Astrocyte (in vitro differentiated cells and primary cell): ENCODE data around the gene ZNF799. TPM values are rescaled to one million over a fixed set of nuclear protein-coding genes. Genes with fewer than 3 reads are reported as not detected.

ENCODE experiments used
- DNase-seq: peaks from one replicate; pipeline ENCODE4 v3.0.0-alpha.2; 2010; ENCODE audit warnings: low read depth
- FAIRE-seq: peaks from 2 replicates; lab custom pipeline; 2011; peaks lifted over from hg19 to GRCh38; lab: Jason Lieb, UNC
- H2AFZ ChIP-seq: 2 replicates; pipeline ENCODE4 v1.6.0; 2012; ENCODE audit warnings: low read depth, low read length, inconsistent platforms
- H3K27ac ChIP-seq: 2 replicates; pipeline ENCODE4 v1.5.1; 2011; ENCODE audit warnings: low read depth, low read length, inconsistent platforms
- H3K27me3 ChIP-seq: 2 replicates; pipeline ENCODE4 v1.6.0; 2011; ENCODE audit warnings: low read length, inconsistent platforms; ENCODE audit not compliant: insufficient read depth
- H3K36me3 ChIP-seq: 2 replicates; pipeline ENCODE4 v1.5.1; 2011; ENCODE audit warnings: low read length, inconsistent platforms; ENCODE audit not compliant: insufficient read depth
- H3K4me1 ChIP-seq: 2 replicates; pipeline ENCODE4 v1.5.1; 2011; ENCODE audit warnings: low read length, inconsistent platforms; ENCODE audit not compliant: insufficient read depth
- H3K4me2 ChIP-seq: 2 replicates; pipeline ENCODE4 v1.6.0; 2012; ENCODE audit warnings: low read length, inconsistent platforms
- H3K4me3 ChIP-seq: 2 replicates; pipeline ENCODE4 v1.5.1; 2011; ENCODE audit warnings: low read depth, mild to moderate bottlenecking, low read length, inconsistent platforms; ENCODE audit not compliant: insufficient read depth
- H3K79me2 ChIP-seq: 2 replicates; pipeline ENCODE4 v1.6.0; 2012; ENCODE audit warnings: mild to moderate bottlenecking, low read length, inconsistent platforms; ENCODE audit not compliant: insufficient read depth
- H3K9ac ChIP-seq: 2 replicates; pipeline ENCODE4 v1.6.0; 2012; ENCODE audit warnings: mild to moderate bottlenecking, low read length, inconsistent platforms
- H3K9me3 ChIP-seq: 2 replicates; pipeline ENCODE4 v1.5.1; 2012; ENCODE audit warnings: low read depth, mild to moderate bottlenecking, low read length, inconsistent platforms; ENCODE audit not compliant: insufficient read depth
- H4K20me1 ChIP-seq: 2 replicates; pipeline ENCODE4 v1.6.0; 2012; ENCODE audit warnings: low read length, inconsistent platforms; ENCODE audit not compliant: insufficient read depth
- H3K27ac Mint-ChIP-seq: one replicate; pipeline ENCODE4 v1.8.0; 2021; ENCODE audit warnings: mild to moderate bottlenecking, mixed read lengths; ENCODE audit not compliant: unreplicated experiment
- H3K27me3 Mint-ChIP-seq: one replicate; pipeline ENCODE4 v1.8.0; 2021; ENCODE audit warnings: low read depth, mixed read lengths; ENCODE audit not compliant: unreplicated experiment
- H3K36me3 Mint-ChIP-seq: one replicate; pipeline ENCODE4 v1.8.0; 2021; ENCODE audit warnings: low read depth, mixed read lengths; ENCODE audit not compliant: unreplicated experiment
- H3K4me1 Mint-ChIP-seq: one replicate; pipeline ENCODE4 v1.8.0; 2021; ENCODE audit warnings: low read depth, mixed read lengths; ENCODE audit not compliant: unreplicated experiment
- H3K4me3 Mint-ChIP-seq: one replicate; pipeline ENCODE4 v1.8.0; 2021; ENCODE audit warnings: mild to moderate bottlenecking, moderate library complexity, mixed read lengths; ENCODE audit not compliant: unreplicated experiment
- H3K9me3 Mint-ChIP-seq: one replicate; pipeline ENCODE4 v1.8.0; 2021; ENCODE audit warnings: mild to moderate bottlenecking, mixed read lengths; ENCODE audit not compliant: unreplicated experiment
- CTCF ChIP-seq: IDR thresholded peaks from 2 replicates; pipeline ENCODE4 v1.5.1; 2011; ENCODE audit warnings: low read depth, mild to moderate bottlenecking, inconsistent platforms, low read length, moderate library complexity; ENCODE audit not compliant: insufficient read depth
- EZH2 ChIP-seq: IDR thresholded peaks from 2 replicates; pipeline ENCODE4 v1.6.1; 2012; ENCODE audit warnings: mild to moderate bottlenecking, low read length, inconsistent platforms; ENCODE audit not compliant: insufficient read depth
- total RNA-seq: library from RNA; stranded (reverse); gene quantifications from 2 replicates; pipeline ENCODE4 v1.2.1, GENCODE V29; 2021

Gene ZNF799
- total RNA-seq, 1 donor from 2014 or later, result 3.2 TPM

- Histone ChIP-seq H3K4me3 (no peak overlapping the region), H3K27me3 (no peaks in the 10 kb centered on the region), H3K9ac (no peak overlapping the region), H3K4me2 (no peak overlapping the region), H3K27ac (no peak overlapping the region), H3K9me3 (peaks cover 38% of the 10 kb centered on the region), H3K79me2 (no peaks in the 10 kb centered on the region), H4K20me1 (no peaks in the 10 kb centered on the region), H3K36me3 (no peaks in the 10 kb centered on the region), H2AFZ (no peak overlapping the region), H3K4me1 (no peaks in the 10 kb centered on the region)
- no peaks in the 10 kb centered on the region for H3K4me1 Mint-ChIP-seq
- H3K36me3 Mint-ChIP-seq, result no peaks in the 10 kb centered on the region
- DNase-seq (no peak), FAIRE-seq (no peak)
- H3K9me3 Mint-ChIP-seq, result peaks cover 34% of the 10 kb centered on the region
- no peaks in the 10 kb centered on the region for H3K27me3 Mint-ChIP-seq
- H3K4me3 Mint-ChIP-seq, result no peak overlapping the region
- no peak for TF ChIP-seq CTCF
- no peak for TF ChIP-seq EZH2
- H3K27ac Mint-ChIP-seq, result no peak overlapping the region
Observed at GRCh38 chr19:12353375-12353774, 47.7 kb downstream of the ZNF799 start.

- no peak overlapping the region for H3K4me2 ChIP-seq
- H3K9me3 ChIP-seq, result peaks cover 46% of the 10 kb centered on the region
- Mint-ChIP-seq H3K4me1 (no peaks in the 10 kb centered on the region), H3K27ac (no peak overlapping the region), H3K4me3 (no peak overlapping the region), H3K36me3 (no peaks in the 10 kb centered on the region), H3K9me3 (peaks cover 33% of the 10 kb centered on the region), H3K27me3 (no peaks in the 10 kb centered on the region)
- H3K36me3 ChIP-seq, result no peaks in the 10 kb centered on the region
- H4K20me1 ChIP-seq, result no peaks in the 10 kb centered on the region
- FAIRE-seq (no peak), DNase-seq (no peak)
- H3K9ac ChIP-seq, result no peak overlapping the region
- no peaks in the 10 kb centered on the region for H3K27me3 ChIP-seq
- H3K27ac ChIP-seq, result no peak overlapping the region
- H3K79me2 ChIP-seq, result no peaks in the 10 kb centered on the region
- no peaks in the 10 kb centered on the region for H3K4me1 ChIP-seq
- no peak overlapping the region for H3K4me3 ChIP-seq
- H2AFZ ChIP-seq, result no peak overlapping the region
- TF ChIP-seq CTCF (no peak), EZH2 (no peak)
Observed at GRCh38 chr19:12350890-12351197, 50.2 kb downstream of the ZNF799 start.

GRCh38 chr19:12350185-12350889 is 50.7 kb downstream of the ZNF799 start:
- Mint-ChIP-seq H3K4me3 (no peak overlapping the region), H3K27me3 (no peaks in the 10 kb centered on the region), H3K27ac (no peak overlapping the region), H3K4me1 (no peaks in the 10 kb centered on the region), H3K9me3 (peaks cover 33% of the 10 kb centered on the region), H3K36me3 (no peaks in the 10 kb centered on the region)
- Histone ChIP-seq H3K4me1 (no peaks in the 10 kb centered on the region), H3K4me2 (no peak overlapping the region), H3K79me2 (no peaks in the 10 kb centered on the region), H3K4me3 (no peak overlapping the region), H2AFZ (no peak overlapping the region), H3K9me3 (peaks cover 48% of the 10 kb centered on the region), H3K36me3 (no peaks in the 10 kb centered on the region), H3K9ac (no peak overlapping the region), H3K27ac (no peak overlapping the region), H4K20me1 (no peaks in the 10 kb centered on the region), H3K27me3 (no peaks in the 10 kb centered on the region)
- no peak for FAIRE-seq
- no peak for DNase-seq
- no peak for TF ChIP-seq EZH2
- no peak for TF ChIP-seq CTCF
